H1 (cell line): ENCODE measurements around the gene CACNB2. TPM values are rescaled to one million over a fixed set of nuclear protein-coding genes. Genes with fewer than 3 reads are reported as not detected.

Source experiments
- CTCF ChIA-PET: fragments of 300-600 bp; sonication (Branson Sonifier 250); formaldehyde crosslinking; loops from one replicate; lab custom pipeline; 2021; ENCODE audit not compliant: partially characterized antibody; lab: Charles Lee
- POLR2A ChIA-PET: fragments of 300-600 bp; sonication (Branson Sonifier 250); formaldehyde crosslinking; loops from one replicate; lab custom pipeline; 2021; ENCODE audit warnings: inconsistent platforms; ENCODE audit not compliant: partially characterized antibody; lab: Charles Lee
- DNase-seq, 2 experiments: peaks; one replicate each; pipeline versions ENCODE4 v3.0.0 to v3.0.0-alpha.2; 2010 to 2022; ENCODE audit warnings: low spot score in 2 of 2, low read depth in 1 of 2, mixed read lengths in 1 of 2
- FAIRE-seq: peaks from 2 replicates; lab custom pipeline; 2011; peaks lifted over from hg19 to GRCh38; lab: Jason Lieb, UNC
- H2AFZ ChIP-seq: 2 replicates; pipeline ENCODE4 v1.8.1; 2012; ENCODE audit warnings: low read length, inconsistent platforms
- H2AK5ac ChIP-seq: 2 replicates; pipeline ENCODE4 v1.6.1; 2013; ENCODE audit warnings: low read depth, low read length
- H2BK120ac ChIP-seq: replicated peaks from 2 replicates; pipeline ENCODE3; 2013; ENCODE audit warnings: low read depth, low read length, inconsistent platforms
- H2BK12ac ChIP-seq: 2 replicates; pipeline ENCODE4 v1.6.1; 2013; ENCODE audit warnings: low read depth, low read length
- H2BK15ac ChIP-seq: 2 replicates; pipeline ENCODE4 v1.6.1; 2013; ENCODE audit warnings: low read length
- H2BK20ac ChIP-seq: 2 replicates; pipeline ENCODE4 v1.6.1; 2013; ENCODE audit warnings: low read length
- H2BK5ac ChIP-seq: 2 replicates; pipeline ENCODE4 v1.6.1; 2013; ENCODE audit warnings: low read depth, low read length
- H3K14ac ChIP-seq: 2 replicates; pipeline ENCODE4 v1.6.1; 2013; ENCODE audit warnings: inconsistent platforms; ENCODE audit not compliant: insufficient read length
- H3K18ac ChIP-seq: 2 replicates; pipeline ENCODE4 v1.6.1; 2013; ENCODE audit warnings: low read length; ENCODE audit errors: extremely low read depth
- H3K23ac ChIP-seq: 2 replicates; pipeline ENCODE4 v1.6.1; 2013; ENCODE audit warnings: inconsistent platforms; ENCODE audit not compliant: insufficient read length
- H3K23me2 ChIP-seq: 2 replicates; pipeline ENCODE4 v1.6.1; 2013; ENCODE audit warnings: low read depth, low read length
- H3K27ac ChIP-seq: 2 replicates; pipeline ENCODE4 v1.6.1; 2011; ENCODE audit warnings: low read depth, low read length, inconsistent platforms
- H3K27me3 ChIP-seq, 4 experiments: replicated peaks in 1 of 4; 1 replicate in 1 of 4; 2 replicates in 3 of 4; pipeline versions ENCODE4 v1.6.1 to v1.8.1; 2011 to 2013; ENCODE audit warnings: low read length in 3 of 4, mild to moderate bottlenecking in 3 of 4, inconsistent platforms in 2 of 4, mixed read lengths in 2 of 4, moderate library complexity in 1 of 4; ENCODE audit not compliant: control insufficient read depth in 3 of 4, insufficient read depth in 3 of 4; ENCODE audit errors: extremely low read depth in 1 of 4
- H3K36me3 ChIP-seq, 4 experiments: 2 replicates each; pipeline versions ENCODE4 v1.6.1 to v1.8.1; 2011 to 2013; ENCODE audit warnings: mild to moderate bottlenecking in 4 of 4, low read length in 3 of 4, moderate library complexity in 2 of 4, control low read depth in 1 of 4, inconsistent platforms in 1 of 4; ENCODE audit not compliant: insufficient read depth in 4 of 4, control insufficient read depth in 2 of 4
- H3K4ac ChIP-seq: replicated peaks from 2 replicates; pipeline ENCODE3; 2013; ENCODE audit warnings: low read length, low read depth, mixed read lengths, inconsistent platforms; ENCODE audit not compliant: insufficient read length
- H3K4me1 ChIP-seq, 4 experiments: replicated peaks in 1 of 4; 1 replicate in 1 of 4; 2 replicates in 3 of 4; pipeline versions ENCODE4 v1.6.1 to v1.8.1; 2011 to 2013; ENCODE audit warnings: low read length in 3 of 4, inconsistent platforms in 2 of 4, mixed read lengths in 1 of 4; ENCODE audit not compliant: insufficient read depth in 4 of 4, control insufficient read depth in 3 of 4
- H3K4me2 ChIP-seq, 2 experiments: 2 replicates each; pipeline versions ENCODE4 v1.6.1 to v1.8.1; 2011 to 2013; ENCODE audit warnings: low read depth in 2 of 2, low read length in 2 of 2, control low read depth in 1 of 2, inconsistent platforms in 1 of 2, mild to moderate bottlenecking in 1 of 2; ENCODE audit not compliant: insufficient read depth in 1 of 2
- H3K4me3 ChIP-seq, 4 experiments: fragments of 200-600, 300-600 bp in 1 of 4; sonication (generic), shearing (Covaris generic), sonication (Bioruptor Twin) in 1 of 4; 2 replicates each; pipeline versions ENCODE4 v1.5.1 to v1.8.1; 2011 to 2016; ENCODE audit warnings: low read length in 4 of 4, low read depth in 3 of 4, control low read depth in 2 of 4, inconsistent platforms in 2 of 4, mild to moderate bottlenecking in 2 of 4, mixed read lengths in 1 of 4, moderate library complexity in 1 of 4; ENCODE audit not compliant: insufficient read depth in 2 of 4; ENCODE audit errors: extremely low read depth in 1 of 4
- H3K56ac ChIP-seq: replicated peaks from 2 replicates; pipeline ENCODE3; 2013; ENCODE audit warnings: low read depth, mild to moderate bottlenecking, mixed read lengths, low read length, inconsistent platforms; ENCODE audit not compliant: insufficient read length
- H3K79me1 ChIP-seq: 2 replicates; pipeline ENCODE4 v1.6.1; 2013; ENCODE audit warnings: low read depth, low read length, control low read depth
- H3K79me2 ChIP-seq, 2 experiments: 2 replicates each; pipeline versions ENCODE4 v1.6.1 to v1.8.1; 2012 to 2013; ENCODE audit warnings: low read length in 2 of 2, mild to moderate bottlenecking in 2 of 2, inconsistent platforms in 1 of 2; ENCODE audit not compliant: insufficient read depth in 2 of 2, control insufficient read depth in 1 of 2
- H3K9ac ChIP-seq, 4 experiments: replicated peaks in 1 of 4; 1 replicate in 1 of 4; 2 replicates in 3 of 4; pipeline versions ENCODE4 v1.6.1 to v1.8.1; 2011 to 2013; ENCODE audit warnings: low read depth in 3 of 4, low read length in 3 of 4, control low read depth in 2 of 4, mild to moderate bottlenecking in 2 of 4, moderate library complexity in 2 of 4, inconsistent platforms in 1 of 4; ENCODE audit errors: extremely low read depth in 1 of 4
- H3K9me3 ChIP-seq, 2 experiments: 2 replicates each; pipeline versions ENCODE4 v1.6.1 to v1.8.1; 2012 to 2013; ENCODE audit warnings: mild to moderate bottlenecking in 2 of 2, moderate library complexity in 2 of 2, control low read depth in 1 of 2, inconsistent platforms in 1 of 2, low read depth in 1 of 2, low read length in 1 of 2, mixed read lengths in 1 of 2; ENCODE audit not compliant: insufficient read depth in 2 of 2
- H4K20me1 ChIP-seq, 2 experiments: replicated peaks in 1 of 2; 2 replicates each; pipeline versions ENCODE3 to v1.8.1; 2011 to 2013; ENCODE audit warnings: inconsistent platforms in 2 of 2, low read length in 2 of 2, mild to moderate bottlenecking in 1 of 2; ENCODE audit not compliant: insufficient read depth in 2 of 2, control insufficient read depth in 1 of 2
- H4K5ac ChIP-seq: 2 replicates; pipeline ENCODE4 v1.6.1; 2013; ENCODE audit warnings: low read length, low read depth, mixed read lengths, inconsistent platforms; ENCODE audit not compliant: insufficient read length
- H4K8ac ChIP-seq: 2 replicates; pipeline ENCODE4 v1.8.0; 2013; ENCODE audit warnings: mild to moderate bottlenecking, moderate library complexity, low read length, inconsistent platforms; ENCODE audit not compliant: insufficient read depth; ENCODE audit errors: extremely low read depth
- H4K91ac ChIP-seq: replicated peaks from 2 replicates; pipeline ENCODE3; 2013; ENCODE audit warnings: low read length, mixed read lengths, inconsistent platforms; ENCODE audit not compliant: insufficient read length
- CBX5 ChIP-seq: fragments of 300-800, 300-1000 bp; sonication (generic); IDR thresholded peaks from 2 replicates; pipeline ENCODE4 v1.7.1; 2016; ENCODE audit warnings: antibody characterized with exemption, low read length, low read depth
- MAFK ChIP-seq: IDR thresholded peaks from 2 replicates; pipeline ENCODE4 v1.6.1; 2012; ENCODE audit warnings: low read depth, mild to moderate bottlenecking, improper control_type of control experiment, low read length
- POLR2AphosphoS5 ChIP-seq: IDR thresholded peaks from 2 replicates; pipeline ENCODE4 v1.6.1; 2011; ENCODE audit warnings: low read depth, low read length
- RBBP5 ChIP-seq: IDR thresholded peaks from 2 replicates; pipeline ENCODE4 v1.7.1; 2012; ENCODE audit warnings: low read depth, mild to moderate bottlenecking, inconsistent platforms, low read length, moderate library complexity, borderline replicate concordance
- SIRT6 ChIP-seq: IDR thresholded peaks from one replicate; pipeline ENCODE4 v1.7.1; 2012; ENCODE audit warnings: low read length, inconsistent platforms
- TCF12 ChIP-seq: IDR thresholded peaks from 2 replicates; pipeline ENCODE4 v1.6.1; 2011; ENCODE audit warnings: low read depth, mild to moderate bottlenecking, low read length
- ZNF274 ChIP-seq: IDR thresholded peaks from 2 replicates; pipeline ENCODE4 v1.7.0; 2012; ENCODE audit warnings: low read length, borderline replicate concordance; ENCODE audit errors: extremely low read depth
- WGBS, 2 experiments: shearing (Covaris generic) in 1 of 2; methylation state at CpG; one replicate each; pipeline versions ENCODE4 v1.1.6 to v1.1.7; 2013 to 2015; ENCODE audit warnings: low lambda C conversion rate in 2 of 2, mixed read lengths in 2 of 2, inconsistent platforms in 1 of 2, low coverage in 1 of 2, missing lambda C conversion rate in 1 of 2; ENCODE audit not compliant: insufficient replicate concordance in 2 of 2, insufficient coverage in 1 of 2, insufficient read length in 1 of 2; ENCODE audit errors: extremely low coverage in 1 of 2, missing lambda C conversion rate in 1 of 2; 5-methylcytosine and 5-hydroxymethylcytosine counted together
- polyA plus RNA-seq, 7 experiments: library from polyadenylated mRNA; depleted of rRNA in 3 of 7; stranded (reverse) in 5 of 7; unstranded in 2 of 7; fragments of >200 nt in 5 of 7; fragments of 200-250 nt in 2 of 7; gene quantifications; 1 replicate in 5 of 7; 2 replicates in 1 of 7; 4 replicates in 1 of 7; pipeline versions ENCODE4 v1.2.1 to v1.2.3, GENCODE V29; 2011 to 2013; ENCODE audit warnings: missing spikeins in 2 of 7, mixed read lengths in 2 of 7
- total RNA-seq: library from RNA; stranded (reverse); fragmentation: NEBNext Ultra II Directional; extraction: Animal tissue kit (Norgen Biotek cat#: 25700); gene quantifications from 2 replicates; pipeline ENCODE4 v1.2.1, GENCODE V29; 2021
- TF ChIP-seq, protein P1 (sequence below): IDR thresholded peaks from 2 replicates; pipeline ENCODE4 v1.6.1; 2012; ENCODE audit warnings: inconsistent platforms
- TF ChIP-seq, protein P2 (sequence below): IDR thresholded peaks from 2 replicates; pipeline ENCODE4 v1.6.1; 2011; ENCODE audit warnings: low read length, improper control_type of control experiment
- TF ChIP-seq, protein P3 (sequence below), 3 experiments: IDR thresholded peaks; 1 replicate in 2 of 3; 2 replicates in 1 of 3; pipeline versions ENCODE4 v1.5.1 to v1.6.1; 2011; ENCODE audit warnings: low read length in 3 of 3, mild to moderate bottlenecking in 3 of 3, inconsistent platforms in 2 of 3, low read depth in 1 of 3, moderate library complexity in 1 of 3; ENCODE audit not compliant: insufficient read depth in 1 of 3; ENCODE audit errors: control extremely low read depth in 1 of 3

Gene CACNB2
- total and polyA plus RNA-seq, 2 of the 8 experiments (the other 6 are each of a cell fraction or from before 2014, with no cell fraction given), result 2.4 to 3.2 TPM

DNA sequence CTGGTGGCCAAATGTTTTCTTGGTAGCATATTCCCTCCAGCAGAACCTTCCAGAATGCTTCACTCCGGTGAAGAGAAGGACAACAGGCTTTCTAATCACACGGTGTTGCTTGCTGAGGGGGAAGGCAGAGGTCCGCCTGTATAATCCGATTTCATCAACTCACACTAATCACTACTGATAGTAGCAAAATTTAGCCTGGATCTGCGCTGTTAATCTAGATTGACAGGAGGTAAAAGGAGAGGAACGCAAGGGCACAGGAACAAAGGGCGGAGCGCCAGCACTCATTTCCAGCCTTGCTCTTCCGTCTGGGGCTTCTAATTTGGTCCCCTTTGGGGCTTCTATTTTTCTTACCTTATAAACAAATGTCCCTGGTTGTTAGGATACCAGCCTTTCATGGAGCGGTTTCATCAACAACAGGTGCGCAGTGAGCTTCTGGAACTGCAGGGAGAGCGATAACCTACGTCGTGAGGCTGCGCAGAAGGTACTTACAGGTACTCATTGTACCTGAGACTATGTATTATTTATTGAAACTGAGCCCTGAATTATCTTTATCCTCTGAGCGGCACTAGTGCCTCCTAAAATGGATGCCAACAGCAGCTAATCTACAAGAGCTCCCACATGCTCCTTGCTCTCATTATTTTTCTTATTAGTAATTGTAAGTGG, 150.6 kb downstream of the CACNB2 start:
- H3K9ac ChIP-seq, result no peak overlapping the region
- DNase-seq, result no peak
- H3K14ac ChIP-seq, result no peak overlapping the region
- no peak overlapping the region for H3K23ac ChIP-seq
- H3K18ac ChIP-seq, result no peak overlapping the region
- POLR2A ChIA-PET, result no interaction called here
- H2AK5ac ChIP-seq, result no peak overlapping the region
- no peak overlapping the region for H2BK12ac ChIP-seq
- no peak overlapping the region for H3K4ac ChIP-seq
- H3K4me3 ChIP-seq, result no peak overlapping the region
- H3K4me2 ChIP-seq, result no peak overlapping the region
- H4K91ac ChIP-seq, result no peak overlapping the region
- H2BK15ac ChIP-seq, result no peak overlapping the region
- H3K9me3 ChIP-seq, result no peaks in the 10 kb centered on the region
- H3K56ac ChIP-seq, result no peak overlapping the region
- H3K27ac ChIP-seq, result no peak overlapping the region
- FAIRE-seq, result no peak
- H2AFZ ChIP-seq, result no peak overlapping the region
- H2BK5ac ChIP-seq, result no peak overlapping the region
- CTCF ChIA-PET, result no interaction called here
- H2BK20ac ChIP-seq, result no peak overlapping the region
- WGBS, 2 experiments, result 91% methylated on average over 16 of the region's 16 CpGs; no CpG with 5 or more reads in 1 of the 2 experiments
- no peaks in the 10 kb centered on the region for H3K27me3 ChIP-seq
- H2BK120ac ChIP-seq, result no peak overlapping the region
- H4K8ac ChIP-seq, result no peak overlapping the region
- H3K36me3 ChIP-seq, result no peaks in the 10 kb centered on the region
- H3K4me1 ChIP-seq, result 0 out of 7 replicates have a peak, but pooled peaks cover 0 to 4% (median 0%) of the 10 kb centered on the region in 4 experiments
- H3K23me2 ChIP-seq, result no peaks in the 10 kb centered on the region
- H4K20me1 ChIP-seq, result no peaks in the 10 kb centered on the region
- H3K79me1 ChIP-seq, result no peaks in the 10 kb centered on the region
- H4K5ac ChIP-seq, result no peak overlapping the region
- no peaks in the 10 kb centered on the region for H3K79me2 ChIP-seq
- no peak for TF ChIP-seq CBX5
- TF ChIP-seq, protein P1, sequence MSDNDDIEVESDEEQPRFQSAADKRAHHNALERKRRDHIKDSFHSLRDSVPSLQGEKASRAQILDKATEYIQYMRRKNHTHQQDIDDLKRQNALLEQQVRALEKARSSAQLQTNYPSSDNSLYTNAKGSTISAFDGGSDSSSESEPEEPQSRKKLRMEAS, result no peak
- no peak for TF ChIP-seq POLR2AphosphoS5
- TF ChIP-seq TCF12, result no peak
- no peak for TF ChIP-seq RBBP5
- no peak for TF ChIP-seq ZNF274
- TF ChIP-seq, protein P2, sequence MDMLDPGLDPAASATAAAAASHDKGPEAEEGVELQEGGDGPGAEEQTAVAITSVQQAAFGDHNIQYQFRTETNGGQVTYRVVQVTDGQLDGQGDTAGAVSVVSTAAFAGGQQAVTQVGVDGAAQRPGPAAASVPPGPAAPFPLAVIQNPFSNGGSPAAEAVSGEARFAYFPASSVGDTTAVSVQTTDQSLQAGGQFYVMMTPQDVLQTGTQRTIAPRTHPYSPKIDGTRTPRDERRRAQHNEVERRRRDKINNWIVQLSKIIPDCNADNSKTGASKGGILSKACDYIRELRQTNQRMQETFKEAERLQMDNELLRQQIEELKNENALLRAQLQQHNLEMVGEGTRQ, result no peak
- TF ChIP-seq SIRT6, result no peak
- TF ChIP-seq, protein P3, sequence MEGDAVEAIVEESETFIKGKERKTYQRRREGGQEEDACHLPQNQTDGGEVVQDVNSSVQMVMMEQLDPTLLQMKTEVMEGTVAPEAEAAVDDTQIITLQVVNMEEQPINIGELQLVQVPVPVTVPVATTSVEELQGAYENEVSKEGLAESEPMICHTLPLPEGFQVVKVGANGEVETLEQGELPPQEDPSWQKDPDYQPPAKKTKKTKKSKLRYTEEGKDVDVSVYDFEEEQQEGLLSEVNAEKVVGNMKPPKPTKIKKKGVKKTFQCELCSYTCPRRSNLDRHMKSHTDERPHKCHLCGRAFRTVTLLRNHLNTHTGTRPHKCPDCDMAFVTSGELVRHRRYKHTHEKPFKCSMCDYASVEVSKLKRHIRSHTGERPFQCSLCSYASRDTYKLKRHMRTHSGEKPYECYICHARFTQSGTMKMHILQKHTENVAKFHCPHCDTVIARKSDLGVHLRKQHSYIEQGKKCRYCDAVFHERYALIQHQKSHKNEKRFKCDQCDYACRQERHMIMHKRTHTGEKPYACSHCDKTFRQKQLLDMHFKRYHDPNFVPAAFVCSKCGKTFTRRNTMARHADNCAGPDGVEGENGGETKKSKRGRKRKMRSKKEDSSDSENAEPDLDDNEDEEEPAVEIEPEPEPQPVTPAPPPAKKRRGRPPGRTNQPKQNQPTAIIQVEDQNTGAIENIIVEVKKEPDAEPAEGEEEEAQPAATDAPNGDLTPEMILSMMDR (IDR thresholded peaks at IDR 0.05; ENCODE audit: control extremely low read depth in 1 of 3, insufficient read depth in 1 of 3, low read depth in 1 of 3, low read length in 3 of 3), result no peak
- no peak for TF ChIP-seq MAFK
